EL (cell line): ENCODE results near the gene GOLGA6D.
"Not testable (repeated sequence)": the region's sequence is repeated elsewhere in the genome, so short reads cannot be mapped to it uniquely, and the experiment has no call there.

Source experiments
- DNase-seq: peaks from one replicate; pipeline ENCODE4 v3.0.0-alpha.2; 2016

GOLGA6D gene

DNA sequence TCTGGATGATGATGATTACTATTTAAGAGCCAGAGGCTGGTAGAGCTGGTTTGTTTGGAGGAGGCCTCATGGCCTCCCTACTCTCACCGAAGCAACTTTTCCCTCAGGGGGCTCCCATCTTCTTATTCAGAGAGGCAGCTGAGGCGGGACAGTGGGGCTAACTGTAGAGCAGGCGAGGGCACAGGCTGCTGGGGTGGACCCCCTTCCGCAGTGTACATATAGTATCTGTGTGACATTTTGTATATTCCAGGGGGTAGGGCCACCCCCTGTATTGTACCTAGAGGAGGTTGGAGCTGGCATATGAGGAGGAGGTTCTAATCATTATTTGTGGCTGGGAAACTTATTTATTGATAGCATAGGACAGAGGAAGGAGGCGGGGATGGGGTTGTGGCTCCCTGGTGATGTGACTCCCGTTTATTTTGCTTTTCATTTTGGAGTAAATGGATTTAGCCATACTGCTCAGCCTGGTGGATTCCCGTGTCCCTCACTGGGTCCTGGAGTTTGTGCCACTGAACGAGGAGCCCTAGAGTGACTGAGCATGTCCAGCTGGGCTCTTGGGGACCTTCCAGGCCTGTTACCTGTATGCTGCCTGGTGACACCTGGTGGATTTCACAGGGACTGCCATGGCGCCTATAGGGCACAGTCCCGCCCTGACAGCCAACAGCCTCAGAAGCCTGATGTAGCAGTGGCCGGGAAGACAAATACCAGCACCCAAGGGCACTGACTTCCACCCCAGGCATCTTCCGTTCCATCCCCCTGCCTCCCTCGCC is 16.1 kb downstream of the GOLGA6D start:
- DNase-seq = not testable (repeated sequence)

DNA sequence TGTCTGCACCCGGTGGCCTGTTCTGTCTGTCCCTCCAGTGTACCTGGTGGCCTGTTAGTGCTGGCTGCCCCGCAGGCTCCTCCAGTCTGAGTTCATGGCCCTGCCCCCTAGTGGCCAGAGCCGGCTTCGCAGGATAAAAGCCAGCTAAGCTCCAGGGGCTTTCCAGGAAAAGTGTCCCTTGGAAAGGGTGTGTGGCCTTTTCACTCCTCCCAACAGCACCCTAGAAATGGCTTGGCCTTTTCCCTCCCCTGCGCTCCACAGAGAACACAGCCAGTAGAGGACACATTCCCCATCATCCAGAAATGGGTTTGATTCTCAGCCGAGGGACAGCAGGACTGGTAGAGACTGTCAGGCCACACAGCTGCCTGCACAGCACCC is 16.7 kb downstream of the GOLGA6D start:
- not testable (repeated sequence) for DNase-seq

DNA sequence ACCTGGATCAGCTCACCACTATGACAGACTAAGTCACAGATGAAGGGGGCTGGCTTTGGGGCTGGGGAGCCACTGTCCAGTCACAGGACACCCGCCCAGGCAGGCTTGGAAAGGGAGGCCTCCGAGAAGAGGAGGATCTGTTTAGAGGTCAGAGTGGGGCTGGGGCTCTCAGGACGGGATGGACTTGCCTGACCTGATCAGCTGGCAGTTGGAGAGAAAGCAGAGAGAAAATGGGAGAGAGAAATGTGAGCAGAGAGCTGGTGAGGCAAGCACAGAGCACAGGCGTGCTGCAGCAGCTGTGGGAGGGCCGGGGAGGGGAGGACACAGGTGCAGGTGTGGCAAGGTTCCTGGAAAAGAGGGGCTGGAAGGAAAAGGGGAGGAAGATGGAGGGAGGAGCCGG is 17.4 kb downstream of the GOLGA6D start:
- DNase-seq = not testable (repeated sequence)

DNA sequence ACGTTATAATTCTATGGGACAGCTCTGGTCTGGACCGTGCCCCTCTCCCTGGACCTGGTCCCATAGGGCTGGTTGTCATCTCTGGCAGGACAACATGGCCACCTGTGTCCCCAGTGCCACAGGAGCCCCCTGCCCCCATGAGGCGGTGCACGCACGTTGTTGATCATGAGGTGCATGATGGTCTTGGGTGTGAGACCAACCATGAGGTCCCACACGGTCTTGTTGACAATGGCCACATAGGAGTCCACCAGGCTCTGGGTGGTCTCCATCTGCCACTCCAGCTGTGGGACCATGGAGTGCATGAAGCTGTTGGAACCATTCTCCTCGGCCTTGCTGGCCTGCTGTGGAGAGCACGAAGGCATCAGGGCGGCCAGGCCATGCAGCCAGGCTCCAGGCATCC is 19.7 kb downstream of the GOLGA6D start:
- no peak for DNase-seq

DNA sequence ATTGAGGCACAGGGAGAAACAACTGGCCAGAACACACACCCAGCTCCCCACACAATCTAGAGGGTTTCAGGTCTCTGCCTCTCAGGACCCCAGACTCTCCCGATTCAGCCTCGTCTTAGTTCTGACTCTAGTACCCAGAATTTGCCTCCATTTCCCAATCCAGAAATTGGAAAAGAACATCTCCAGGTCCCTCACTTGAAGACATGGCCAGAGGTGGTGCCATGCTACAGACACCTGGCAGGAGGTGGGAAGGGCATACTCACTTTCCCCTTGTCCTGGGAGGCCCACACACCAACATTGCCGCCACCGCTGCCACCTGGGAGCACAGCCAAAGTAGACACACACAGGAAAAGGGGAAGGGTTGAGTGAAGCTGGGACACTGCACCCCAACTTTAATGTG is 20.1 kb downstream of the GOLGA6D start:
- not testable (repeated sequence) for DNase-seq

DNA sequence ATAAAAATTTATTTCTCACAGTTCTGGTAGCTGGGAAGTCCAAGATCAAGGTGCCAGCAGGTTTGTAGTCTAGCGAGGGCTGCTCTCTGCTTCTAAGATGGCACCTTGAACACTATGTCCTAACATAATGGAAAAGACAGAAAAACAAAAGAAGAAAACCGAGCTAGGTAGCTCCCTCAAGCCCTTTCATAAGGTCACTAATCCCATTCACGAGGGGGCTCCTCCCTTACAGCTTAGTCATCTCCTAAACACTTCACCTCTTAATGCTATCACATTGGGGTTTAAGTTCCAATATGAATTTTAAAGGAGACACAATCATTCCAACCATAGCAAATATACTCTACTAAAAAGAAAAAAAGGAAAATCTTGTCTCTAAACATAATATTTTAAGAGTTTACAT is 23.6 kb downstream of the GOLGA6D start:
- no peak for DNase-seq

DNA sequence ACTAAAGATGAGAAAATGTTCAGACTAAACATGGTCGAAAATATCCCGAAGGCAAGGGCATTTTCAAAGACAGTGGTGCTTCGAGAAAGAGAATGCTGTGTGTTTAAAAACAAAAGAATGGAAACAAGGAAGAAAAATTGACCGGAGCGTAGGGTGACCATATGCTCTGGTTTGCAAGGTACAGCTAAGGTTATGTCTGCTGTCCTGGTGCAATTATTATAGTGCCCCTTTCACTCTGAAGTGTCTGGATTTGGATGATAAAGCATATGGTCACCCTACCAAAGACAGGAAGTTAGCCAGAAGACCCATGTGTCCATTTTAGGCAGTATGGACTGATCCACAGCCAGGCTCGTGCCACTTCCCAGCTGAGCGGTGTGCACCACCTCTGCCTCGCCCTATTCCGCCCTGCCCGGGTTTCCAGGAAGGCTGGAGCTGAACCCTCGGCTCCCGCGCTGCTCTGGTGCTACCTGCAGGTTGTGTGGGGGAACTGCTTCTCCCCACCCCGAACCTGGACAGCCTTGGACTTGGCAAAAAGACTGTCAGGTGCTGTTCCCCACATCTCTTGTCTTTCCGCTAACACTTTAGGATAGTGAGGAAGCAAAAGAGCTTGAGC is 25.2 kb downstream of the GOLGA6D start:
- DNase-seq = peak; percentile 34

DNA sequence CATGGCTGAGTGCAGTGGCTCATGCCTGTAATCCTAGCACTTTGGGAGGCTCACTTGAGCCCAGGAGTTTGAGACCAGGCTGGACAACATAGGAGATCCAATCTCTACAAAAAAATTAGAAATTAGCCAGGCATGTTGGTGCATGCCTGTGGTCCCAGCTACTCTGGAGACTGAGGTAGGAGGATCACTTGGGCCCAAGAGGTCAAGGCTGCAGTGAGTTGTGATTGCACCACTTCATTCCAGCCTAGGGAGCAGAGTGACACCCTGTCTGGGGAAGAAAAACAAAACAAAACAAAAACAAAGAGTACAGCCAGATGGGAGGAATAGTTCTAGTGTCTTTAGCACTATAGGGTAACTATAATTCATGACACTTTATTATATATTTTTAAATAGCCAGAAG is 27.1 kb downstream of the GOLGA6D start:
- DNase-seq = no peak

DNA sequence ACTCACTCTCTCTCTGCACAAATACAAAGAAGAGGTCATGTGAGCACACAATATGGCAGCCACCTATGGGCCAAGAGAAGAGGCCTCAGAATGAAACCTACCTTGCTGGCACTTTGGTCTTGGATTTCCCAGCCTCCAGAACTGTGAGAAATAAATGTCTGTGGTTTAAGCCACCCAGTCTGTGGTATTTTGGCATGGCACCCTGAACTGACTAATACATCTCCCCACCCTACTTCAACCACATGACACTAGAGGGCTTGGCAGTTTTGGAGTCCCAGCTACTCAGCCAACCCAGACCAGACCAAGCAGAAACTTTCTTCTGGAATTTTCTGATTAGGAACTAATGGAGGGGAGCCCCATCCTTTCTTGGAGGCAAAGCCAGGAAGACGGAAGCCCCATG is 29.9 kb downstream of the GOLGA6D start:
- DNase-seq = peak; percentile 52

DNA sequence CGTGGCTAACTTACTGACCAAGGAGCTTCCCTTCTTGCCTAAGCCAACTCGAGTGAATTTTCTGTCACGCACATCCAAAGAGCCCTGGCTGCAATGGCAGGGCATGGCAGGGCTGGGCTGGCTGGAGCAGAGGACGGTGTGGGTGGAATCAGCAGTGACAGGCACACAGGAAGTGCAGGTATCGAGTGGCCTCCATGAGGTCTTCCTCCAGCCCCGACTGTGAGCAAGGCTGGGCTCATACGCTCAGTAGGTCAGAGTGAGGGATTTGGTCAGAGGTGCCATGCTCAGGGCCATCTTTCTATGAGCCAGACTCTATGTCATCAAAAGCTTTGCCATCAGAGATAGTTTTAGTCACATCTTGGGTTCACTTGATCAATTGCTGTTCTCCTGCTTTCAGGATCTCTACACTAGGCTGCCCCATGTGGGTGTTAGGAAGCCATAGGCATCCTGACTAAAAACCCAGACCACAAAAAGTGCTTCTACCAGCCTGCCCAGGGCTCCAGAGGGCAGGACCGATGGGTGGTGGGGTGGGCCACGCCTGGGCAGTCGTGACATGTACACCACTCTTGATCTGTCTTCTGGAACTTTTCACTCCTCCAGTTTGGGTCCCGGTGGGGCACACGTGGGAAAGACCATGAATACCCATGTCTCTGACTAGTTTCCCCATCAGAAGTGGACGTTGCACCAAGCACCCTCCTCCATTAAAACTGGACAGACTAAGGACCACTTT is 30.6 kb downstream of the GOLGA6D start:
- DNase-seq = no peak

DNA sequence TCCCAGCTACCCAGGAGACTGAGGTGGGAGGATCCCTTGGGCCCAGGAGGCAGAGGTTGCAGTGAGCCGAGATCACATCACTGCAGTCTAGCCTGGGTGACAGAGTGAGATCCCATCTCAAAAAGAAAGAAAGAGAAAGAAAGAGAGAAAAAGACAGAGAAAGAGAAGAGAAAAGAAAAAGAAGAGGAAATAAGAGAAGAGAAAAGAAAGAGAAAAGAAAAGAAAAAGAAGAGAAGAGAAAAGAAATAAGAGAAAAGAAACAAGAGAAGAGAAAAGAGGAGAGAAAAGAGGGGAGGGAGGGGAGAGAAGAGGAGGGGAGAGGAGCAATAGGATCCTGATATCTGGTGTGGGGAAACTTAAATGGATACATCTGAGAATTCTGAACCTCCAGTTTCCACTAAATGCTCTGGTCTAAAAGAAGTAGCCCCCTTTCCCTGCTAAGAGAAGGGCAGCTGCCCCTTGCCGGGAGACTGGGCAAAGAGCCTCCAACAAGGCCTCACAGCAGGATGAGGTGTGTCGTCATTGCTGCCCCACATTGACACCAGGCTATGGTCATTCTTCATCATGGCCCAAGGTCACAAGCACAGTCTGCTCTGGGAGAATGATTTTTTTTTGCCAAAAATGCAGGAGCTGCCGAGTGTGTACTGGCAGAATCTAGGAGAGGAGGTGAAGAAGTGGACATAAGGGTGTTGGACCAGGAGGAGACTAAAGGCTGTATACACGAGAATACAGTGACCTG is 32.1 kb downstream of the GOLGA6D start:
- DNase-seq = no peak

DNA sequence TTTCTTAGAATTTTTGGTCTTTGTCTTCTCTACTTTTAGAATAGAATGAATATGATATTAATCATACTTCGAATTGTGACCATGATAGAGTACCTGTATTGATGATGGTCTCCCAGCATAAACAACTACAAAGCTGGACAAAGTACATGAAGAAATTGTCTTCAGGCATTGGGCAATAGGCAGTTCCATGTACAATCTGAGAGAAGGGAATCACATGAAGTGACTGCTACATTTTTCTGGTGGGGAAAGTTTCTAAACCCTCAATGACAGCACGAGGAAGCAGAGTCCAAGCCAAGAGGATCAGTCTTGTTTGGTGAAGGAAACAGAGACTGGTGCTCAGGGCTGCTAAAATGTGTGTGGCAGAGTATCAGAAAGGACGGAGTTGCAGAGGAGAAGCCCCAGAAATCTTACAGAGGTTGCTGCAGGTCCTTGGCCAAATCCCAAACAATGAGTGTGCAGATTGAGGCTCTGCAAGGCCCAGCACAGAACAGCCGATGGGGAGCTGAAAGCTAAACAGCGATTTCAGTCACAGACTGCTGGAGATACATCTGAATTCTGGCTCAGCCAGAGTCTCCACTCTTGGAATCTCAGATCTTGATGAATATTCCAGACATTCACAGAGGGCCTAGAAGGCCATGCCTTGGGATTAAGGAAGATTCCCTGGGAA is 36.7 kb downstream of the GOLGA6D start:
- DNase-seq = not testable (repeated sequence)

DNA sequence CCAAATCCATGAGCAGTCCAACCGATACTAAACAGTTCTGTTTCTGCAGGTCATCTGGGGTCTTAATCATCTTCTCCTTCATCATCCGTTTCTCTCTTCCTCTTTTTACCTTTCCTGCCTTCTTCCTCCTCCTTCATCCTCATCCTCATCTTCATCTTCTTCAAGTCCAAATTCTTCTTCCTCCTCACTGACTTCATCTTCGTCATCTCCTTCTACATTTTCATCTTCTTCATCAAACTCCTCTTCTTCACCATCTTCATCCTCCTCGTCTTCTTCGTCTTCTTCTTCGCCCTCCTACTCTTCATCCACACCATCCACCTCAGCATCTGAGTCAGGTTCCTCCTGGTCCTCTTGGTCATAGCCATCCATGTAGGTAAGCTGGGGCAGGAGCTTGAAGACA is 39.1 kb downstream of the GOLGA6D start:
- no peak for DNase-seq

DNA sequence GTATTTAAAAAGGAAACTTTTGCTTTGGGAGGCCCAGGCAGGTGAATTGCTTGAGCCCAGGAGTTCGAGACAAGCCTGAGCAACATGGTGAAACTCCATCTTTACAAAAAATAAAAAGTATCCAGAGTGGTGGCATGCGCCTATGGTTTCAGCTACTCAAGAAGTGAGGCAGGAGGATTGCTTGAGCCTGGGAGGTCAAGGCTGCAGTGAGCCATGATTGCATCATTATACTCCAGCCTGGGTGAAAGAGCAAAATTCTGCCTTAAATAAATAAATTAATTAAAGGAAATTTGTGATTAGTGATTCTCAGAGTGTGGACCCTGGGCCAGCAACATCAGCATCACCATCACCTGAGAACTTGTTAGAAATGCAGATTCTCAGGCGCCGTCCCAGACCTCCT is 43.3 kb downstream of the GOLGA6D start:
- DNase-seq = no peak

DNA sequence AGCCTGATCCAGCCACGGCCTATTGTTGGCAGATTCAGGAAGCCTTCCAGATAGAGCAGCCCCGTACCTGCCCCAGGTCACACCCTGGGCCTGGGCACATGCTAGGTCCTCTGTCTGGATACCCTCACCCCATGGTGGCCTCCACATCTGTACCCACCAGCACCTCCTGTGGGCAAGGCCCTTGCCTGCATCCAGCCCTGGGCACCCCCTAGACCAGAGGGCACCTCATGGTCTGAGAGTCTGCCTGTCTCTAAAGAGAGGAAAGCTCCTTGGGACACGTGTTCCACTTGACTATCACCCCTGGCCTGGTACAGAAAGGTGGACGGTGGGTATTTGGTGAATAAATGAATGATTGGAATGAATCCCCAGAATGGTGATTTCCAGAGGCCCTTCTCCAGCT is 44.4 kb downstream of the GOLGA6D start:
- DNase-seq = no peak

DNA sequence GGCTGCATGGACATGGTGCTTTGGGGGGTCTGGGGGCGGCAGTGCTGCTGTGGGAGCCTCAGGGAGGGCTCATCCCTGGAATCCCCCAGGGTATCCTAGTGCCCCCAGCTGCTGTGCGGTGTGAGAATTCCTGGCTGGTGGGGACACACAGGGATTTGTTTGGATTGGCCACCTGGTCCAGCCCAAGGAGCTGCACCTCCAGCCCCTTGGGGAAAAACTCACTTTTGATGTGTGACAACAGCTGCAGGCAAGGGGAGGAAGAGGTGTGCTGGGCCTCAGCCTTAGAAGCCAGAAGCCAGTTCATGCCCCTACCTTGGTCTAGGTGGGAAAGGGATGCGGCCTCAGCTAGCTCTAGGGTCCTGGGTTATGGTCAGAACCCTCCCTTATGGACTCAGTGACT is 44.9 kb downstream of the GOLGA6D start:
- DNase-seq = no peak

DNA sequence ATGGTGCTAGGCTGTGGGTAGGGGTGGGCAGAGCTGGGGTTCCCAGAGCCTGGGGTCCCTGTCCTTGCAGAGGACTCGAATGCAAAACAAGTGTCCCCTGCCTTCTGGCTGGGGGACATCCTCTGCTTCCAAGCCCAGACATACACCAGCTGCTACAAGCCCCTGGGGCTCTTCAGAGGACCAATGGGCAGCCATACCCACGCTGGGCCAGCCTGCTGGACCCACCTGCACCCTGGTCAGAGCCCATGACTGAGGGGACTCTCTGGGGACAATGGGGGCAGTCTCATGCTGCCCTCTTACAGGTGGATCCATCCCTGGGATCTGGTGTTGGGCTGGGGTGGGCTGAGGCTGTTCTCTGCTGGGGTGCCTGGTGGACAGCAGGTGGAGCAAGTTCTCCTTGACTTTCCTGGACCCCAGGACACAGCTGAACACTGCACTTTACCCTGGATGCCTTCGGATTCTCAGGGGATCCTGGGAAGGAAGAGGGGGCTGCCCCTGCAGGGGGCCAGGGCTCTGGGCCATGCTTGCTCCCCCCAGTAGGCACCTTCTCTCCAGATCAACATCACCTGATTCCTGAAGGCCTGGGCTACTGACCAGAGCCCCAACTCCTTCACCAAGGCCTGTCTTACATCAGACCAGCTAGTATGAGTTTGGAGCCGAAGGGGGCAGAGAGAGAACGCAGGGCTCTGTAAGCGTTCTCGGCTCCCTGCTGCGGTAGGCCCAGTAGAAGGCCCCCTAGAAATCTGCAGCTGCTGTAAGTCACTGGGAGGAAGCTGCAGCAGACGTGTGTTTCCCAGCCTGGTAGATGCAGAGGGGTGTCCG is 46.1 kb downstream of the GOLGA6D start:
- DNase-seq = no peak

DNA sequence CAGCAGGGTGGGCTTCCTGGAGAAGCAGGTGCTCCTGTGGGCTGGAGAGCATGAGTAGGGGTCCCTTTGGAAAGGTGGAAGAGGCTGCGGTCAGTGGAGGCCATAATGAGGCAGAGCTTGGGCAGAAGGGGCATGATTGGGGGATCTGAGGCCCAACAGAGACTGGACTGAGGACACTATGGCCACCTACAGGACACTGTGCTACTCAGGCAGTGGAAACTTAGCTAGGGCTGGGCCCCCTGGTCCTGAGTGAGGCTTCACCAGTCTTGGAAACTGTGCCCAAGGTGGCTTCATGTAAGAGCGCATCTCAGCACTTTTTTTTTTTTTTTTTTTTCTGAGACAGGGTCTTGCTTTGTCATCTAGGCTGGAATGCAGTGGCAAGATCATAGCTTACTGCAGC is 46.9 kb downstream of the GOLGA6D start:
- no peak for DNase-seq

DNA sequence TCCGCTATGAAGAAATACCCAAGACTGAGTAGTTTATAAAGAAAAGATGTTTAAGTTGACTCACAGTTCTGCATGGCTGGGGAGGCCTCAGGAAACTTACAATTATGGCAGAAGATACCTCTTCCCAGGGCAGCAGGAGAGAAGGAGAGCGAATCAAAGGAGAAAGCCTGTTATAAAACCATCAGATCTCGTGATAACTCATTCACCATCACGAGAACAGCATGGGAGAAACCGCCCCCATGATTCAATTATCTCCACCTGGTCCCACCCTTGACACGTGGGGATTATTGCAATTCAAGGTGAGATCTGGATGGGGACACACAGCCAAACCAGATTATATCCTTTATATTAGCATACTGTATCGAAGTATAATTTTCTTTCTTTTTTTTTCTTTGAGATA is 49.5 kb downstream of the GOLGA6D start:
- DNase-seq = not testable (repeated sequence)

DNA sequence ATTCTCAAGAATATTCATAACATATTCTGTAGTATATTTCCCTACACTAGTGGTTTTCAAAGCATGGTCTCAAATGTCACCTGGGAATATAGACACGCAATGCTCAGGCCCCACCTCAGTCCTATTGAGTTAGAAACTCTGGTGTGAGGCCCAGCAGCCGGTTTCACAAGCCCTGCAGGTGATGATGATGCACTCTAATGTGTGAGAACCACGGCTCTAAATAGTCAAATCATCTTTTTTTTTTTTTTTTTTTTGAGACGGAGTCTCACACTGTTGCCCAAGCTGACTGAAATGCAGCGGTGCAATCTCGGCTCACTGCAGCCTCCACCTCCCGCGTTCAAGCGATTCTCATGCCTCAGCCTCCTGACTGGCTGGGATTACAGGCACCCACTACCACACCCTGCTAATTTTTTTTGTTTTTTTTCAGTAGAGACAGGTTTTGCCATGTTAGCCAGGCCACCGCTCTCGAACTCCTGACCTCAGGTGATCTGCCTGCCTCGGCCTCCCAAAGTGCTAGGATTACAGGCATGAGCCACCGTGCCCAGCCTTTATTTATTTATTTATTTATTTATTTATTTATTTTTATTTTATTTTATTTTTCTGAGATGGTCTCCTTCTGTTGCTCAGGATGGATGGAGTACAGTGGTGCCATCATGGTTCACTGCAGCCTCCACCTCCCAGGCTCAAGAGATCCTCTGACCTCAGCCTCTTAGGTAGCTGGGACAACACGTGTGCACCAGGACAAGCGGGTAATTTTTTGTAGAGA is 51.2 kb downstream of the GOLGA6D start:
- not testable (repeated sequence) for DNase-seq

DNA sequence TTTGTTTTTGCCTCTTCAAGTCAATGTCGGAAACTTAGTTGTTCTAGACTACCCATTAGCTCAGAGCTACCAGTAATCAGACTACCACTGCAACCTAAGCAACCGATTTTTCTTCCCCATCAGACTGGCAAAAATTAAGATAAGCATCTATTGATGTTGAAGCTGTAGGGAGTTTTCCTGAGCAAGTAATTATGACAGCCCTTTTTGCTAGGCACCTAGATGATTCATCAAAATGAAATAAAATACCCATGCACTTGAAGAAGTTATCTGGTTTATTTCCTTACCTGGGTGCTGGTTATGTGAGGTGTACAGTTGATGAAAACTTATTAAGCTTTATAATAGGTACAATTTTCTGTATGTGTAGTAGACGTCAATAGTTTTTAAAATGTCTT is 52.7 kb downstream of the GOLGA6D start:
- DNase-seq = no peak
